ENCODE measurements around the gene RSPRY1.

RSPRY1 gene

GRCh38 chr16:57226701-57227621 is 40.8 kb downstream of the RSPRY1 start:
- ChIA-PET CTCF (interaction anchor here (0.7 kb wide), 1 partner anchor 16 kb away, joined by 3 read pairs; no protein-coding TSS in a partner anchor), POLR2A (ENCODE audit: low non-redundant PET) (interaction anchor here (0.6 to 0.7 kb wide), 2 partner anchors 64 to 661 kb away, joined by 3 to 8 read pairs; no protein-coding TSS in a partner anchor)
- H3K27ac ChIP-seq: no peak overlapping the region
- no peak for DNase-seq (ENCODE audit: low spot score)
- no peak for TF ChIP-seq CTCF (conservative IDR thresholded peaks at IDR 0.05; ENCODE audit: low read depth)

GRCh38 chr16:57229079-57229478 is 43.0 kb downstream of the RSPRY1 start:
- TF ChIP-seq CTCF (conservative IDR thresholded peaks at IDR 0.05; ENCODE audit: low read depth): no peak
- no peak for DNase-seq (ENCODE audit: low spot score)
- H3K27ac ChIP-seq: no peak overlapping the region
- POLR2A ChIA-PET (ENCODE audit: low non-redundant PET): no interaction called here
- CTCF ChIA-PET: no interaction called here

- DNase-seq (ENCODE audit: low spot score): no peak
- ChIA-PET POLR2A (ENCODE audit: low non-redundant PET) (no interaction called here), CTCF (interaction anchor here (0.5 to 0.6 kb wide), 2 partner anchors 65 to 221 kb away, joined by 3 to 4 read pairs; no protein-coding TSS in a partner anchor)
- H3K27ac ChIP-seq: no peak overlapping the region
- TF ChIP-seq CTCF (conservative IDR thresholded peaks at IDR 0.05; ENCODE audit: low read depth): no peak
Observed at GRCh38 chr16:57231821-57232350, 45.8 kb downstream of the RSPRY1 start.

GRCh38 chr16:57233944-57234706 is 48.0 kb downstream of the RSPRY1 start:
- no peak for DNase-seq (ENCODE audit: low spot score)
- no peak for TF ChIP-seq CTCF (conservative IDR thresholded peaks at IDR 0.05; ENCODE audit: low read depth)
- ChIA-PET POLR2A (ENCODE audit: low non-redundant PET) (no interaction called here), CTCF (interaction anchor here (0.6 kb wide), 1 partner anchor 177 kb away, joined by 3 read pairs; no protein-coding TSS in a partner anchor)
- H3K27ac ChIP-seq: no peak overlapping the region

- ChIA-PET CTCF (interaction anchor here (0.6 kb wide), 1 partner anchor 178 kb away, joined by 3 read pairs; no protein-coding TSS in a partner anchor), POLR2A (ENCODE audit: low non-redundant PET) (no interaction called here)
- TF ChIP-seq CTCF (conservative IDR thresholded peaks at IDR 0.05; ENCODE audit: low read depth): no peak
- no peak overlapping the region for H3K27ac ChIP-seq
- DNase-seq (ENCODE audit: low spot score): no peak
Observed at GRCh38 chr16:57234707-57235092, 48.6 kb downstream of the RSPRY1 start.

All from RWPE1 (cell line).